ENCODE results near the gene LYPD6B. TPM values are rescaled to one million over a fixed set of nuclear protein-coding genes. Genes with fewer than 3 reads are reported as not detected.

Gene LYPD6B
- total and polyA plus RNA-seq, 2 donors (not counting 3 experiments of a cell fraction or from before 2014, with no cell fraction given) = not detected

- H2AFZ ChIP-seq (ENCODE audit: low read depth, low read length) = no peak overlapping the region
- FAIRE-seq (no peak), DNase-seq (ENCODE audit: low read depth, low spot score) (no peak)
- no TSS peak for BruUV-seq (replicated peaks)
- H4K20me1 ChIP-seq (replicated peaks; ENCODE audit: control insufficient read depth, extremely low read depth, insufficient read depth, low read length) = no peaks in the 10 kb centered on the region
- H3K4me2 ChIP-seq (ENCODE audit: insufficient read depth, low read length) = no peak overlapping the region
- no peaks in the 10 kb centered on the region for H3K79me2 ChIP-seq (ENCODE audit: control insufficient read depth, insufficient read depth, low read length)
- H3K36me3 ChIP-seq (ENCODE audit: control insufficient read depth in 2 of 2, extremely low read depth in 1 of 2, insufficient read depth in 2 of 2, low read length in 2 of 2) = no peaks in the 10 kb centered on the region
- H3K9ac ChIP-seq (replicated peaks; ENCODE audit: extremely low read depth, insufficient read depth, low read length) = no peak overlapping the region
- H3K4me3 ChIP-seq (replicated peaks in 1 of 3; ENCODE audit: insufficient read depth in 1 of 3, low read depth in 1 of 3, low read length in 3 of 3) = no peak overlapping the region
- CTCF ChIA-PET = no interaction called here
- no peaks in the 10 kb centered on the region for H3K4me1 ChIP-seq (ENCODE audit: control insufficient read depth, extremely low read depth, insufficient read depth, low read length)
- no peaks in the 10 kb centered on the region for H3K9me3 ChIP-seq (replicated peaks; ENCODE audit: control insufficient read depth, insufficient read depth, low read length)
- H3K9me1 ChIP-seq (replicated peaks; ENCODE audit: control insufficient read depth, extremely low read depth, insufficient read depth, low read length) = no peaks in the 10 kb centered on the region
- no peak overlapping the region for H3K27ac ChIP-seq (ENCODE audit: insufficient read depth, low read depth, low read length)
- POLR2A ChIA-PET = no interaction called here
- intact Hi-C loops (cut with micrococcal nuclease) = no loop called here
- dilution Hi-C loops (cut with MboI; ENCODE audit: extremely low pct_ligation_motif_present, low sequenced_read_pairs) = no loop called here
- H3K27me3 ChIP-seq (ENCODE audit: control insufficient read depth in 2 of 2, insufficient read depth in 2 of 2, low read length in 2 of 2) = no peaks in the 10 kb centered on the region
- TF ChIP-seq POLR2AphosphoS5 (IDR thresholded peaks at IDR 0.05; ENCODE audit: insufficient read depth, low read depth, low read length) = no peak
- no peak for TF ChIP-seq MAX (IDR thresholded peaks at IDR 0.05; ENCODE audit: insufficient read depth, insufficient read length)
- TF ChIP-seq MYC (IDR thresholded peaks at IDR 0.05; ENCODE audit: low read depth, low read length) = no peak
- no peak for TF ChIP-seq POLR2A (IDR thresholded peaks at IDR 0.05; ENCODE audit: low read depth, low read length)
- TF ChIP-seq JUN (IDR thresholded peaks at IDR 0.05; ENCODE audit: borderline replicate concordance, insufficient read depth, insufficient read length, low read depth) = no peak
- TF ChIP-seq GATA2 (IDR thresholded peaks at IDR 0.05; ENCODE audit: insufficient read depth, insufficient read length, low read depth, low read length) = no peak
- no peak for TF ChIP-seq EZH2 (IDR thresholded peaks at IDR 0.05; ENCODE audit: borderline replicate concordance, low read depth, low read length, severe bottlenecking)
- TF ChIP-seq FOS (IDR thresholded peaks at IDR 0.05; ENCODE audit: borderline replicate concordance, insufficient read depth, low read length) = no peak
- TF ChIP-seq CTCF (IDR thresholded peaks at IDR 0.05; ENCODE audit: extremely low read depth in 1 of 2, insufficient read depth in 1 of 2, low read depth in 1 of 2, low read length in 2 of 2) = no peak
Observed at GRCh38 chr2:149204686-149205085, 166.2 kb downstream of the LYPD6B start.

Measured in endothelial cell of umbilical vein (primary cell).